GM12878 (cell line): ENCODE measurements around the gene TPM4. TPM values are rescaled to one million over a fixed set of nuclear protein-coding genes. Genes with fewer than 3 reads are reported as not detected.
A peak's percentile ranks its signal among the peaks of the same experiment; 100 is the strongest.

Experiments
- ATAC-seq: fragments of 200-7000 bp; cut with Tn5 transposase; 3 replicates; pipeline ENCODE4 v1.9.1; 2020; ENCODE audit warnings: mild to moderate bottlenecking, moderate library complexity
- BruUV-seq: library from RNA; stranded (reverse); fragments of 400-500 nt; replicated peaks from 2 replicates; lab custom pipeline; 2021; lab: Mats Ljungman, UMichigan
- CTCF ChIA-PET: fragments of 300-600 bp; sonication (Branson Sonifier 250); formaldehyde crosslinking; extraction: SDS; loops from one replicate; lab custom pipeline; 2021; ENCODE audit warnings: inconsistent platforms; lab: Yijun Ruan, JAX
- POLR2A ChIA-PET: fragments of 350-600 bp; formaldehyde crosslinking; extraction: SDS; loops from one replicate; lab custom pipeline; 2021; ENCODE audit warnings: inconsistent platforms; lab: Charles Lee
- RAD21 ChIA-PET: fragments of 300-600 bp; sonication (Branson Sonifier 250); formaldehyde crosslinking; loops from one replicate; lab custom pipeline; 2023; ENCODE audit warnings: antibody characterized with exemption; ENCODE audit not compliant: unreplicated experiment; lab: Charles Lee
- SMC1A ChIA-PET: fragments of 300-600 bp; sonication (Branson Sonifier 250); formaldehyde crosslinking; loops from one replicate; lab custom pipeline; 2023; ENCODE audit not compliant: unreplicated experiment, uncharacterized antibody; lab: Charles Lee
- DNase-seq: peaks from one replicate; pipeline ENCODE4 v3.0.0-alpha.2; 2011; ENCODE audit warnings: low read depth, low spot score
- FAIRE-seq: peaks from 3 replicates; lab custom pipeline; 2011; peaks lifted over from hg19 to GRCh38; lab: Jason Lieb, UNC
- H2AFZ ChIP-seq: 2 replicates; pipeline ENCODE4 v1.6.0; 2011; ENCODE audit warnings: low read depth, low read length, control low read depth; ENCODE audit not compliant: control insufficient read depth
- H3K27ac ChIP-seq: 2 replicates; pipeline ENCODE4 v1.5.1; 2011; ENCODE audit warnings: control low read depth; ENCODE audit not compliant: control insufficient read depth, insufficient read depth
- H3K27me3 ChIP-seq, 2 experiments: replicated peaks in 1 of 2; 2 replicates each; pipeline versions ENCODE4 v1.6.0 to v1.6.1; 2011; ENCODE audit warnings: low read length in 1 of 2; ENCODE audit not compliant: control insufficient read depth in 2 of 2, insufficient read depth in 2 of 2
- H3K36me3 ChIP-seq, 2 experiments: 2 replicates each; pipeline ENCODE4 v1.5.1; 2011; ENCODE audit warnings: low read length in 1 of 2; ENCODE audit not compliant: control insufficient read depth in 2 of 2, insufficient read depth in 2 of 2
- H3K4me1 ChIP-seq: 2 replicates; pipeline ENCODE4 v1.6.1; 2011; ENCODE audit warnings: mild to moderate bottlenecking, low read length, moderate library complexity, mixed read lengths; ENCODE audit not compliant: control insufficient read depth, insufficient read depth
- H3K4me2 ChIP-seq: 2 replicates; pipeline ENCODE4 v1.6.0; 2011; ENCODE audit warnings: control low read depth; ENCODE audit not compliant: control insufficient read depth, insufficient read depth
- H3K4me3 ChIP-seq: fragments of 200-600 bp; sonication (generic); 2 replicates; pipeline ENCODE4 v1.5.1; 2016
- H3K79me2 ChIP-seq: 2 replicates; pipeline ENCODE4 v1.6.0; 2011; ENCODE audit warnings: low read length; ENCODE audit not compliant: control insufficient read depth, insufficient read depth
- H3K9ac ChIP-seq: 2 replicates; pipeline ENCODE4 v1.8.0; 2011; ENCODE audit warnings: low read length, control low read depth, mixed read lengths; ENCODE audit not compliant: control insufficient read depth, insufficient read depth
- H3K9me3 ChIP-seq: replicated peaks from 3 replicates; pipeline ENCODE4 v1.5.1; 2011; ENCODE audit warnings: mild to moderate bottlenecking, low read length; ENCODE audit not compliant: control insufficient read depth, insufficient read depth
- H4K20me1 ChIP-seq: 2 replicates; pipeline ENCODE4 v1.6.0; 2011; ENCODE audit not compliant: control insufficient read depth, insufficient read depth
- BACH1 ChIP-seq: fragments of 450-650 bp; IDR thresholded peaks from 2 replicates; pipeline ENCODE4 v1.6.1; 2017; ENCODE audit warnings: mild to moderate bottlenecking, borderline replicate concordance
- POLR2A ChIP-seq: IDR thresholded peaks from 2 replicates; pipeline ENCODE4 v1.6.1; 2011; ENCODE audit warnings: low read depth, mild to moderate bottlenecking, low read length
- POLR2AphosphoS5 ChIP-seq: IDR thresholded peaks from 2 replicates; pipeline ENCODE4 v1.6.1; 2011; ENCODE audit warnings: mild to moderate bottlenecking, low read length, inconsistent platforms
- RELA ChIP-seq: fragments of 450-650 bp; IDR thresholded peaks from 2 replicates; pipeline ENCODE4 v1.8.0; 2014; ENCODE audit warnings: borderline replicate concordance; ENCODE audit not compliant: partially characterized antibody
- WGBS: methylation state at CpG from one replicate; pipeline ENCODE4 v1.1.6; 2016; ENCODE audit warnings: low lambda C conversion rate; ENCODE audit not compliant: insufficient replicate concordance, insufficient coverage; ENCODE audit errors: missing lambda C conversion rate; 5-methylcytosine and 5-hydroxymethylcytosine counted together
- in situ Hi-C: fragments of 300-500 bp; cut with MboI; formaldehyde crosslinking; loops from 9 replicates; pipeline ENCODE4 v1.14.3; 2018; ENCODE audit warnings: mixed read lengths
- intact Hi-C: fragments of 100-400 bp; cut with micrococcal nuclease; formaldehyde crosslinking; loops from one replicate; pipeline ENCODE4 v1.14.2; 2022; ENCODE audit not compliant: unreplicated experiment
- polyA plus RNA-seq, 11 experiments: library from polyadenylated mRNA; depleted of rRNA in 4 of 11; unstranded in 6 of 11; stranded (reverse) in 5 of 11; fragments of >200 nt; fragmentation: Nextera tagmentation in 4 of 11; fragmentation: Illumina TruSeq in 1 of 11; extraction: Ambion mirVana in 4 of 11; extraction: Trizol in 1 of 11; gene quantifications; 1 replicate in 1 of 11; 2 replicates in 10 of 11; pipeline versions ENCODE4 v1.2.1 to v1.2.3, GENCODE V29; 2011 to 2016; ENCODE audit warnings: inconsistent platforms in 2 of 11, missing spikeins in 2 of 11, low read depth in 1 of 11
- total RNA-seq, 4 experiments: library from RNA; depleted of rRNA in 3 of 4; stranded (reverse); fragments of >200 nt in 3 of 4; fragmentation: Illumina TruSeq in 1 of 4; extraction: Trizol in 1 of 4; gene quantifications; 2 replicates each; pipeline versions ENCODE4 v1.2.1 to v1.2.3, GENCODE V29; 2013 to 2021
- TF ChIP-seq, protein P1 (sequence below): fragments of 450-650 bp; IDR thresholded peaks from 2 replicates; pipeline ENCODE4 v1.6.1; 2017; ENCODE audit warnings: mild to moderate bottlenecking, moderate library complexity

The TPM4 gene
- total and polyA plus RNA-seq, 10 of the 15 experiments (the other 5 are each of a cell fraction or from before 2014, with no cell fraction given): 183 to 620 (median 407) TPM

DNA sequence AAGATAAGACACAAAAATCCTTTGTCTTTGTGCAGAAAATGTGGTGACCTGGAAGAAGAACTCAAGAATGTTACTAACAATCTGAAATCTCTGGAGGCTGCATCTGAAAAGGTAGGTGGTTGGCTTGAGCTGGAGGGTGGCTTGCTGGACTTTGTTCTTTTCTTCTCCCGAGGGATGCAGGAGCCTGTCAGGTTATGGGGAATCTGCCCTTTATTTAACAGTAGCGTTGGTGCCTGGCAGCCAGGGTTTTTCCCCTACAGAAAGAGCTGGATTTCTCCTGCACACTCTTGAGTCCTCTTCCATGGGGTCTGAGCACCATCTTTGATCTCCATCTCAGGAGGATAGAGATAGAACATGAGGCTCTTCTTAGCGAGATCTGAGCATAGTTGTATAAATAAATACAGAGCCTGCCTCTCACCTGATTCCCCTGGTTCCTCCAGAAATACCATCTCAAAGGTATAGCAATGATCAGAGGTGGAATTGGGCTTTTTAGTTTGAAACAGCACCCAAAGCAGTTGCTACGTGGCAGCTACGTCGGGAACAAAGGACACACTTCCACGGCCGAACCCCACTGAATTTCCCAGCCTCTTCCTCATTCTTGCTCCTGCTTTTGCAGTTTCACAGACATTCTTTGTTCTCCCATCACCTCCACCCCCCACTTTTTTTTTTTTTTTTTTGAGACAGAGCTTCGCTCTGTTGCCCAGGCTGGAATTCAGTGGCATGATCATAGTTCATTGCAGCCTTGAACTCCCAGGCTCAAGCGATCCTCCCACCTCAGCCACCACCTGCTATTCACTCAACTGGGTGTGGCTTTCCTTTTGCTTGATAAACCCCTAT lies 12.9 kb downstream of the TPM4 start:
- in situ Hi-C loops: no loop called here
- POLR2A ChIA-PET: interaction anchor here (0.8 kb wide), 1 partner anchor 12 kb away, joined by 3 read pairs; no protein-coding TSS in a partner anchor
- BruUV-seq: TSS peak; percentile 26
- intact Hi-C loops: no loop called here
- Histone ChIP-seq H3K79me2 (peaks cover 23% of the 10 kb centered on the region), H3K4me1 (peaks cover 25% of the 10 kb centered on the region), H3K4me3 (no peak overlapping the region), H3K9ac (no peak overlapping the region), H3K27me3 (no peaks in the 10 kb centered on the region), H2AFZ (no peak overlapping the region), H3K27ac (no peak overlapping the region), H3K36me3 (peaks cover 54 to 69% of the 10 kb centered on the region in 2 experiments), H3K9me3 (no peaks in the 10 kb centered on the region), H3K4me2 (no peak overlapping the region), H4K20me1 (peaks cover 3% of the 10 kb centered on the region)
- SMC1A ChIA-PET: interaction anchor here (0.7 kb wide), 1 partner anchor 54 kb away, joined by 3 read pairs; the partner anchor contains the start of gene HSH2D
- DNase-seq (no peak), FAIRE-seq (no peak), ATAC-seq (no peak)
- TF ChIP-seq POLR2AphosphoS5: peak; percentile 66
- no peak for TF ChIP-seq RELA
- TF ChIP-seq POLR2A: peak; percentile 58
- CTCF ChIA-PET: interaction anchor here (0.6 to 1.7 kb wide), 3 partner anchors 10 to 19 kb away, joined by 3 to 4 read pairs (median 3); no protein-coding TSS in a partner anchor
- RAD21 ChIA-PET: no interaction called here
- 73% methylated on average over 9 of the region's 10 CpGs for WGBS

GRCh38 chr19:16091546-16092475 lies 15.5 kb downstream of the TPM4 start:
- Histone ChIP-seq H3K27ac (no peak overlapping the region), H2AFZ (no peak overlapping the region), H3K9me3 (no peaks in the 10 kb centered on the region), H3K9ac (no peak overlapping the region), H4K20me1 (no peaks in the 10 kb centered on the region), H3K4me1 (no peaks in the 10 kb centered on the region), H3K36me3 (peaks cover 51 to 75% of the 10 kb centered on the region in 2 experiments), H3K4me2 (no peak overlapping the region), H3K27me3 (no peaks in the 10 kb centered on the region), H3K79me2 (peaks cover under 1% of the 10 kb centered on the region), H3K4me3 (no peak overlapping the region)
- in situ Hi-C loops (no loop called here), intact Hi-C loops (no loop called here)
- no peak for TF ChIP-seq BACH1
- peak; percentile 82 for TF ChIP-seq POLR2AphosphoS5
- 0 out of 2 replicates have a peak, but pooled peaks have one; percentile 3 for TF ChIP-seq POLR2A
- TF ChIP-seq, protein P1, sequence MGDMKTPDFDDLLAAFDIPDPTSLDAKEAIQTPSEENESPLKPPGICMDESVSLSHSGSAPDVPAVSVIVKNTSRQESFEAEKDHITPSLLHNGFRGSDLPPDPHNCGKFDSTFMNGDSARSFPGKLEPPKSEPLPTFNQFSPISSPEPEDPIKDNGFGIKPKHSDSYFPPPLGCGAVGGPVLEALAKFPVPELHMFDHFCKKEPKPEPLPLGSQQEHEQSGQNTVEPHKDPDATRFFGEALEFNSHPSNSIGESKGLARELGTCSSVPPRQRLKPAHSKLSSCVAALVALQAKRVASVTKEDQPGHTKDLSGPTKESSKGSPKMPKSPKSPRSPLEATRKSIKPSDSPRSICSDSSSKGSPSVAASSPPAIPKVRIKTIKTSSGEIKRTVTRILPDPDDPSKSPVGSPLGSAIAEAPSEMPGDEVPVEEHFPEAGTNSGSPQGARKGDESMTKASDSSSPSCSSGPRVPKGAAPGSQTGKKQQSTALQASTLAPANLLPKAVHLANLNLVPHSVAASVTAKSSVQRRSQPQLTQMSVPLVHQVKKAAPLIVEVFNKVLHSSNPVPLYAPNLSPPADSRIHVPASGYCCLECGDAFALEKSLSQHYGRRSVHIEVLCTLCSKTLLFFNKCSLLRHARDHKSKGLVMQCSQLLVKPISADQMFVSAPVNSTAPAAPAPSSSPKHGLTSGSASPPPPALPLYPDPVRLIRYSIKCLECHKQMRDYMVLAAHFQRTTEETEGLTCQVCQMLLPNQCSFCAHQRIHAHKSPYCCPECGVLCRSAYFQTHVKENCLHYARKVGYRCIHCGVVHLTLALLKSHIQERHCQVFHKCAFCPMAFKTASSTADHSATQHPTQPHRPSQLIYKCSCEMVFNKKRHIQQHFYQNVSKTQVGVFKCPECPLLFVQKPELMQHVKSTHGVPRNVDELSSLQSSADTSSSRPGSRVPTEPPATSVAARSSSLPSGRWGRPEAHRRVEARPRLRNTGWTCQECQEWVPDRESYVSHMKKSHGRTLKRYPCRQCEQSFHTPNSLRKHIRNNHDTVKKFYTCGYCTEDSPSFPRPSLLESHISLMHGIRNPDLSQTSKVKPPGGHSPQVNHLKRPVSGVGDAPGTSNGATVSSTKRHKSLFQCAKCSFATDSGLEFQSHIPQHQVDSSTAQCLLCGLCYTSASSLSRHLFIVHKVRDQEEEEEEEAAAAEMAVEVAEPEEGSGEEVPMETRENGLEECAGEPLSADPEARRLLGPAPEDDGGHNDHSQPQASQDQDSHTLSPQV: no peak
- no TSS peak for BruUV-seq
- WGBS: 93% methylated on average over 13 of the region's 13 CpGs
- ChIA-PET RAD21 (no interaction called here), SMC1A (interaction anchor here (0.9 to 1.1 kb wide), 2 partner anchors 9 to 24 kb away, joined by 3 to 7 read pairs; no protein-coding TSS in a partner anchor), CTCF (interaction anchor here (0.5 to 1.6 kb wide), 4 partner anchors 26 to 1720 kb away, joined by 3 read pairs; no protein-coding TSS in a partner anchor), POLR2A (interaction anchor here (0.7 kb wide), 2 partner anchors 17 to 1683 kb away, joined by 3 read pairs; no protein-coding TSS in a partner anchor)
- DNase-seq: no peak
- no peak for ATAC-seq
- no peak for FAIRE-seq
